Measurements from ENCODE around the gene OR9Q1.

Gene OR9Q1

DNA sequence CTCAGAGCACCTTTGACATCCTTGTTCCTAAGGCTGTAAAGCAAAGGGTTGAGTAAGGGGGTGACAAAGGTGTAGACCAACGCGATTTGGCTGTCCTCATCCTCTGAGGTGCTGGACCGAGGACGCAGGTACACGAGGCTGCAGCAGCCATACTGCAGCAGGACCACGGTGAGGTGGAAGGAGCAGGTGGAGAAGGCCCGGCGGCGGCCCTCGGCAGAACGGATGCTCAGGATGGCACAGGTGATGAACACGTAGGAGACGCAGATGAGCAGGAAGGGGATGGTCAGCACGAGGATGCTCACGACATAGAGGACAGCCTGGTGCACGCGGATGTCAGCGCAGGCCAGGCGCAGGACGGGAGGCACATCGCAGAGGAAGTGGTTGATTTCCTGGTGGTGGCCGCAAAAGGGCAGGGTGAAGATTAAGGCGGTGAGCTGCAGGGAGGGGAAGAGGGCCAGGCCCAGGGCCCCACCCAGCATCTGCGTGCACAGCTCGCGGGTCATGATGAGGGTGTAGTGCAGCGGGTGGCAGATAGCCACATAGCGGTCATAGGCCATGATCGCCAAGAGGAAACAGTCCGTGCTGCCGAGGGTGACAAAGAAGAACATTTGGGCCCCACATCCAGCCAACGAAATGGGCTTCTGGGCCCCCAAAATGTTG is 204.4 kb downstream of the OR9Q1 start:
- DNase-seq (ENCODE audit: extremely low read depth in 1 of 2, low read depth in 1 of 2), result no peak

All from activated CD8-positive, alpha-beta memory T cell treated with anti-CD3 and anti-CD28 coated beads for 1 hour (primary cell).